GM12891 (cell line): ENCODE data around the gene PDZRN3.

ENCODE experiments used
- PAX5 ChIP-seq: IDR thresholded peaks from 2 replicates; pipeline ENCODE4 v1.6.1; 2011; ENCODE audit warnings: low read length, moderate library complexity, mild to moderate bottlenecking; ENCODE audit not compliant: insufficient read depth, severe bottlenecking
- POLR2A ChIP-seq: IDR thresholded peaks from 2 replicates; pipeline ENCODE4 v1.6.1; 2011; ENCODE audit warnings: low read depth, low read length, control low read depth
- POLR2AphosphoS5 ChIP-seq: IDR thresholded peaks from 2 replicates; pipeline ENCODE4 v1.6.1; 2011; ENCODE audit warnings: low read depth, low read length, control low read depth
- TAF1 ChIP-seq: IDR thresholded peaks from 2 replicates; pipeline ENCODE4 v1.6.1; 2011; ENCODE audit warnings: low read depth, low read length, control low read depth

DNA sequence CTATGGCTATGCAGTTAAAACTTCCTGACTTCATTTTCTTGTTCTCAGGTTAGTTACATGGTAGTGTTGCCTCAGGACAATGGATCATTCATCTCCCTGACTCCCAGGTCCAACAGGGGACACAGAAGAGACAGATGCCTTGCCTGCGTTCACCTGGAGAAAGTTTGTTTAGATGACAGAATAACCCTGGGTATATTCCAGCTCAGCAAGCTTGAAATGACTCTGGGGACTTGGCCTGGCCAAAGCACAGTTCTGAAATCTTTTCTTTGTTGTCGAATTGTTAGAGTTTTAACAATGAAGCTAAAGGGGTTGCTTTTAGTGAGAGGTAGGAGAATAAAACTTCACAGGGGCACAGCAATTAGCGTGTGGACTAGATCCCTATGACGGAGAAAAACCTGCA is 206.1 kb downstream of the PDZRN3 start:
- TF ChIP-seq POLR2AphosphoS5 = no peak
- no peak for TF ChIP-seq POLR2A
- TF ChIP-seq PAX5 = no peak
- no peak for TF ChIP-seq TAF1
